HG03045 (cell line): Measurements from ENCODE around the gene EBLN2.

Experiments
- ATAC-seq: cut with Tn5 transposase; IDR thresholded peaks from one replicate; pipeline ENCODE4 v1.9.1; 2021; ENCODE audit warnings: mild to moderate bottlenecking, moderate library complexity; ENCODE audit not compliant: unreplicated experiment

Gene EBLN2

GRCh38 chr3:73061416-73061815 is at the start of gene EBLN2:
EBLN2 (plus strand) TSS chr3:73061659; CDS start chr3:73062082, 423 bp downstream.
- no peak for ATAC-seq

- no peak for ATAC-seq
Observed at GRCh38 chr3:73018298-73018697, 43.2 kb upstream of the EBLN2 start.

- no peak for ATAC-seq
Observed at GRCh38 chr3:73018790-73019441, 42.5 kb upstream of the EBLN2 start.

DNA sequence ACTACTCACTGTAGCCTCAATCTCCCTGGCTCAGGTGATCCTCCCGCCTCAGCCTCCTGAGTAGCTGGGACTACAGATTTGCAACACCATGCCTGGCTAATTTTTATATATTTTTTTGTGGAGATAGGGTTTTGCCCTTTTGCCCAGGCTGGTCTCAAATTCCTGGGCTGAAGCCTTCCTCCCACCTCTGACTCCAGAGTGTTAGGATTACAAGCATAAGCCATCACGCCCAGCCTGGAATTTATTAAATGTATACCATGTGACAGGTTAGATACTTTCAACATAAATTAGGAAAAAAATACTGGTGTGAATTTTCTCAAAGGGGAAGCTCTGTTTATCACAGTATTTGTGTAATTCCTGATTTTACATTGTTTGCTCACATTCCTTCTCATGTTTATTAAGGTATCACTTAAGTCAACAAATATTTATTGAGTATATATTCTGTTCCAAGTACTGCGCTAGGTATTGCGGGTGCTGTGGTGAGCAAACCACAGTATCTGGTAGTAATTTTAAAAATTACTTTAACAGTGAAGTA is 40.1 kb upstream of the EBLN2 start:
- ATAC-seq: no peak

DNA sequence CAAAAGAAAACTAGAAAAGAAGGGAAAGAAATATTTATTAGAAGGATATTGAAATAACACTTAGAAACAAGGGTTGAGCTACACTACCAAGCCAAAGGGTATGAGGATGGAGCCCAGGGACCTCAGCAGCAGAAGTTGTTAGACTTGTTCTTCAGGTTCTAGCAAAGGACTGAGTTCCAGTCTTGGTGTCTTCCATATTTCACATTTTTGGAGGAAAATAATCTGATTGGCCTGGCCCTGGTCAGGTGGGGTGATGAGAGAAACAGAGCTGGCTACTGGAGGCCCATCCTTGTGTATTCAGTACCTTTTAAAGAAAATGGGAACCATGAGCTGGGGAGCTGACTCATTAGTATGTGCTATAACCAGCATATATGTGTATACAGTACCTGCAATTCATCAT is 36.6 kb upstream of the EBLN2 start:
- ATAC-seq: no peak

GRCh38 chr3:73026111-73026759 is 35.2 kb upstream of the EBLN2 start:
- no peak for ATAC-seq

- no peak for ATAC-seq
Observed at GRCh38 chr3:73026760-73027113, 34.7 kb upstream of the EBLN2 start.

GRCh38 chr3:73028803-73029202 is 32.7 kb upstream of the EBLN2 start:
- no peak for ATAC-seq

DNA sequence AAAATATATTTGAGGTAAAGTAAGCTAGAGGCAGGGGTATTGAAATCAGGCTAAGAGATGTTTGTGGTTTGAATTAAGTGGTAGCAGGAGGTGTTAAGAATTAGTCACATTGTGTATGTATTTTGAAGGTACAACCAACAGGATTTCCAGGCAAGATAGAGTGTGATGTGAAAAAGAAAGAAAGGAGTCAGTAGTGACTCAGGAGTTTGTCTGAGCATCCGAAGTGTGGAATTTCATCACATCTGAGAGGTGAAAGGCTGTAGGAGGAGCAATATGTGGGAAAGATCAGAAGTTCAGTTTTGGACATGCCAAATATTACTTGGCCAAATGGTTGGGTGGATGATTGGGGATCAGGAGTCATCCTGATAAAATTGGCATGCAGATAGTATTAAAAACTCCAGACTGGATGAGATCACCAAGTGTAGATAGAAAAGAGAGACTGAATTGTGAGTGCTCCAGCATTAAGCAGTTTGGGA is 32.1 kb upstream of the EBLN2 start:
- ATAC-seq: no peak

DNA sequence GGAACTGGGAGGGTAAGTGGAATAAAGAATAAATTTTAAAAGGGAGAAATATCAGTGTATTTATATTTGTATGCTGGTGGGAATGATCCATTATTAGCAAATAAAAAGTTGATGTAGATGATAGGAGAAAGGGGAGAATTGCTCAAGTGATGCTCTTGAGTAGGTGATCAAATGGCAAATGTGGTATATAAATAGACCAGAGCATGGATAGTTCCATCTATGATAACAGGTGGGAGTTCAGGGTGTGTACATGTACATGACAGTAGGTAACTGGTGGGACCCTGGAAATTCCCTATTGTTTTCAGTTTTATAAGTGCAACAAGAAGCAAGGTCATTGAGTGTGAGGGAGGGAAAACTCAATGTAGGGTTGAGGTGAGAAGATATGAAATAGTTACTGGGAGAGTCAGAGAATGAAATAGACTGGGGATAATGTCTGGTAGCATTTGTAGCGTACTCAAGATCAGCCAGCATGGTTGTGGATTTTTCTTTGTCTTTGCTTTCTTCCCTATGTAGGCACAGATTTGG is 31.3 kb upstream of the EBLN2 start:
- ATAC-seq: no peak

- ATAC-seq: no peak
Observed at GRCh38 chr3:73031573-73032103, 29.8 kb upstream of the EBLN2 start.

DNA sequence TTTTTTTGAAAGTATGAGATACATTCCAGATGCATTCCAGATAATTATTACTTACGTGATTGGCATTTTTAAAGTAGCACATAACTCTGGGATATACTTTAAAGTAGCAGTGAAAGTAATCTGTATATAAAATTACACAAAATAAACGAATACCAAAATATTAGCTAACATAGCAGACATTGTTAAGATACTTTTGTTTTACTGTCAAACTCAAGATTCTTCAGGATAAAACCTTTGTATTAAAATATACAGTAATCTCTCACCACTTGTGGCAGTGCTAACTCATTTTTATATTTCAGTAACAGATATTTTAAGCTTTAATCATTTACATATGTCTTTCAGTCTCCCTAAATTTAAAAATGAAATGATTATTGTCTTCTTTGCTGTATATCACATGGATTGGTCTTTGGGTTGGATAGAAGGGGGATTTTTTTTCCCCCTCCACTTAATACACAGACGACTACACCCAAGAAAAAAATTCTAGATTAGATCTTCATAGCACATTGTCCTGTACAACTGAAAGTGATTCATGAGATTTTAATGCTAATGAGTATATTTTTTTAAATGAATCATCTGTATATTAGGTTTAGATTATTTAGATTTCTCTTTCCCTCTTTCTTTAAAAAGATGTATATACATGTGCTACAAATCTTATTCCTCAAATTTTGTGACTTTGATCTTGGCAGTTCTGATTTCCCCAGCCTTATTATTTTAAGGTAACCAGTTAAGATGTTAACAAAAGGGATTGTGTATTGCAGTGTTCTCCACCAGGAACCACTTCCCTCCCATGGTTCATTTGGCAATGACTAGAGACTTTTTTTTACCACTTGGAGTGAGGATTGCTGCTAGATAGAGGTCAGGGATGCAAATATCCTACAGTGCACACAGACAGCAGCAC is 24.5 kb upstream of the EBLN2 start:
- no peak for ATAC-seq

DNA sequence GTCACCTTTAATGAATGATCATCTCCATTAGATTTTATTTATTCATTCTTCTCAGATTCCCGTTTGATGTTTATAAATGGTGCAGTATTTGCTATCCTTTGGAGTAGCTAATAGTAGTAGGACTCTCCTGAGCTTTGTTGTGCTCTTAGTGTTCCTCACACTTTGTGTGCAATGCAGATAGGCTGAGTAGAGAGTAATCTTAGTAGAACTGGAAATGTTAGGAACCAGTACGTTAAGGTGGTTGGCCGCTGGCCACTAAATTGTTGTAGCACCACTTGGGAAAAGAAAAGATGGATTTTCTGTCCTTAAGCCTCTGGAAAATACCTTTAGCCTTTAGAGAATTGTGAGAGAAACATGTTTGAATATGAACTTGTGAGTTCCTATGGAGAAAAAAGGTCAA is 19.9 kb upstream of the EBLN2 start:
- ATAC-seq: no peak

DNA sequence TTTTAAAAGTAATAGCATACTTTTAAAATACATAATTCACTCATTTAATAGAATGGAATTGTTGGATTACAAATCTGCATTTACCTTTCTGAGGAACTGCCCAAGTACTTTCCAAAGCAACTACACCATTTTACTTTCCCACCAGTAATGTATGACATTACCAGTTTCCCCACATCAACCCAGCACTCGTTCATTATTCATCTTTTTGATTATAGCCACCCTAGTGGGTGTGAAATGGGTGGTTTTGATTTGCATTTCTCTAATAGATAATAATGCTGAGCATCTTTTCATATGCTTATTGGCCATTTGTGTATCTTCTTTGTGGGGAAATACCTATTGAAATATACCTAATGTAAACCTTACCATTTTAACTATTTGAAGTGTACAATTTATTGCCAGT is 18.0 kb upstream of the EBLN2 start:
- no peak for ATAC-seq

DNA sequence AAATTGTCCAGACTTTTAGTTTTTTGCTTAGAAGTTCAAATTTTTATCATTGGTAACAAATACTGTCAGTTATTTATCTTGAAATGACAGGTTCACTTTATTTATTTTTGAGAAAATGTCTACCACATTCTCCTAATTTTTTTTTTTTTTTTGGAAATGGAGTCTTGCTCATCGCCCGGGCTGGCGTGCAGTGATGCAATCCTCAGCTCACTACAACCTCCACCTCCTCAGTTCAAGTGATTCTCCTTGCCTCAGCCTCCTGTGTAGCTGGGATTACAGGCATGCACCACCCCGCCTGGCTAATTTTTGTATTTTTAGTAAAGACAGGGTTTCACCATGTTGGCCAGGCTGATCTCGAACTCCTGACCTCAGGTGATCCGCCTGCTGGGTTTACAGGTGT is 16.1 kb upstream of the EBLN2 start:
- ATAC-seq: no peak

GRCh38 chr3:73046195-73046594 is 15.3 kb upstream of the EBLN2 start:
- ATAC-seq: no peak

- no peak for ATAC-seq
Observed at GRCh38 chr3:73049319-73049718, 12.1 kb upstream of the EBLN2 start.

GRCh38 chr3:73052857-73053256 is 8.6 kb upstream of the EBLN2 start:
- ATAC-seq: no peak

DNA sequence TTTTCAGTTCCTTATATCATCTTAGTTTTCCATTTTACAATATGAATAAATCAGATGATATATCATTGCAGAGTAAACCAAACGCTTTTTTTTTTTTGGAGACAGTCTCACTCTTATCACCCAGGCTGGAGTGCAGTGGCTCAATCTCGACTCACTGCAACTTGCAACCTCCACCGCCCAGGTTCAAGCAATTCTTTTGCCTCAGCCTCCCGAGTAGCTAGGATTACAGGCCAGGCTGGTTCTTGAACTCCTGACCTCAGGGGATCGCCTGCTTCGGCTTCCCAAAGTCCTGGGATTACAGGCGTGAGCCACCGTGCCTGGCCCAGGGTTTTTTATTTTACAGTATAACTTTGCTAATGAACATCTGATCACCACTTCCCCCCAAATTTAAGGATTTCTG is 5.9 kb upstream of the EBLN2 start:
- ATAC-seq: no peak

DNA sequence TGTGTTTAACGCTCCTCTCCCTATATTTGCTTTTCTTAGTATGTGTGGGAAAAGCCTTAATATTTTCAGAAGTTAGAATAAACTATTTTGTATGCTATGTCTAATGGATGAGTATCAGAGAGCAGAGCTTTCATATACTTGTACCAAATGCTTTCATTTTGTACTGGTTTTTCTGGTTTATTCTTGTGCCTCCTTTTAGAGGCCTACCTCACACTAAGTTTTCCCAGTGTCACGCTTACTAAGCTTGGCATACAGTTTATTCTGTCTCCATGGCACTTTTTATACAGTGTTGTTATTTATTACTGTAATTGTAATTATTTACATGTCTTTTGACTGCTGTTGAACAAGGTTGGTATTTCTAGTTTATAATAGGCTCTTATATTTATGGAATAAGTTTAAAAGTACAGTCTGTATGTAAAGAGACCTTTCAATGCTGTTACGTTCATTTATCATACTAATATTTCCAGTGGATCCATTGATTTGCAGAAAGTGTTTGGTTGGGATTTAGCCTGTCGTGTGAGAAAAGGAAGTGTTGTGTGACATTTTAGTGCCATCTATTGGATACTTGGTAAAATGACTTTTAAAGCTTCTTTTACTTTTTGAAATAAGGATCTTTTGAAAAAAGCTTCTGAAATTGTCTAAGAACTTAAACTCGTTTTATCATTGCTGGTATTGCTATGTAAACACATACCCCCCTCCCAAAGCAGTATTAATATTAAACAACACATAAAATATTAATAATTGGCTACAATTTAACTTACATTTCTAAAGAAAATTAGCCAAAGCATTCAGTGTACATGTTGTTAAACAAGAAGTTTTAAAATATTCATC is 5.2 kb upstream of the EBLN2 start:
- ATAC-seq: no peak
